Esophagus muscularis mucosa (tissue), 4 donors: ENCODE results near the gene IGIP.

ENCODE experiments used
- CTCF ChIP-seq, 3 experiments: fragments of 200-600 bp in 2 of 3; fragments of 450-650 bp in 1 of 3; sonication (generic) in 2 of 3; IDR thresholded peaks; one replicate each; pipeline ENCODE4 v1.5.1; 2017 to 2019; ENCODE audit warnings: antibody characterized with exemption in 3 of 3, mild to moderate bottlenecking in 2 of 3, moderate library complexity in 1 of 3
- EP300 ChIP-seq: sonication (generic); formaldehyde crosslinking; IDR thresholded peaks from one replicate; pipeline ENCODE4 v1.6.1; 2017; ENCODE audit warnings: antibody characterized with exemption
- POLR2AphosphoS5 ChIP-seq, 2 donors: sonication (generic); formaldehyde crosslinking; IDR thresholded peaks; one replicate each; pipeline ENCODE4 v1.6.1; 2017; ENCODE audit warnings: antibody characterized with exemption in 2 of 2

GRCh38 chr5:140172483-140172882 is 46.7 kb downstream of the IGIP start:
- TF ChIP-seq CTCF (IDR thresholded peaks at IDR 0.05) (no peak), EP300 (no peak), POLR2AphosphoS5 (IDR thresholded peaks at IDR 0.05) (no peak)
